ENCODE results near the gene DGKI. TPM values are rescaled to one million over a fixed set of nuclear protein-coding genes. Genes with fewer than 3 reads are reported as not detected.

The DGKI gene
- under 1 TPM; 0.09 to 0.12 TPM for polyA plus RNA-seq

DNA sequence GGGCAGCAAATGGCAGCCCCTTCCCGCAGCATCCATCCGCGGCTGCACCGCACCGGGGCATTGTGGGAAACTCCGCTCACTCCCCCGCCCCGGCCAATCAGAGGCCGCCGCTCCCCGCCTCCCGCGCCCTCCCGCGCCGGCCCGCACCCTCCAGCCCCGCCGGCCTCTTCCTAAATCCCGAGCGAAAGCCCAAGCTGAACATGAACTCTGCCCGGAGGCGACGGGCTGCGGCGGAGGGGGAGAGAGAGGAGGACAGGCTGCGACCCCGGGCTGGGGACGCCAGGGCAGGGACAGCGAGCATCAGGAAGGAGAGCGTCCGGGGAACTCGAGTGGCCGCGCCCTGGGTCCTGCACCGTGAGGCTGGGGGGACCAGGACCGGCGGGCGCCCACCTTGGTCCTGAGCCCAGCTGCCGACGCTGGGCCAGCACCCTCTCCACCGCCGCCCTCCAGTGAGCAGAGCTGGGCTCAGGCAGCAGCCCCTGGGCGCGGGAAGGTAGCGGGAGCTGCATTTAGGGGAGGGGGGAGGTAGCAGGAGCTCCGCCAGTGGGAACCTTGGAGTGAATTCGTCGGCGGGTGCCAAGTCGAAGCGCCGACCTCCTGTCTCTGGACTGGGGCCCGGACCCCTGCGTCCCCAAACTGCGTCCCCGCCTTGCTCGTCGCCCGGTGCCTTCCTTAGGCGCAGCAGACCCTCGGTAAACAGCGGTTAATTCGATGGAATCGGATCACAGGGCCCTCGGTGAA is at the start of gene DGKI:
Gene DGKI (minus strand): TSS at position 148 of the 741 bp plus-strand sequence.
- 5 to 8% methylated on average over 63 to 66 of the region's 66 CpGs for WGBS, 2 donors
- Histone ChIP-seq H3K36me3 (ENCODE audit: control insufficient read depth in 2 of 2, insufficient read depth in 2 of 2, low read length in 1 of 2) (no peaks in the 10 kb centered on the region), H3K27ac (ENCODE audit: low read depth in 2 of 2, low read length in 1 of 2) (no peak within 1 kb of the TSS), H3K4me3 (ENCODE audit: low read depth in 1 of 2, low read length in 2 of 2) (peak within 1 kb of the TSS; percentile 20 to 42), H3K4me1 (ENCODE audit: control insufficient read depth in 2 of 2, insufficient read depth in 2 of 2, low read length in 1 of 2) (peaks cover 0 to 4% of the 10 kb centered on the region in 2 donors), H3K9me3 (ENCODE audit: control insufficient read depth in 2 of 2, insufficient read depth in 1 of 2, low read depth in 1 of 2, low read length in 1 of 2) (no peaks in the 10 kb centered on the region), H3K27me3 (ENCODE audit: control insufficient read depth in 1 of 2, insufficient read depth in 2 of 2, low read length in 2 of 2) (peaks cover 0 to 2% of the 10 kb centered on the region in 2 donors)

GRCh38 chr7:137895301-137896221 is 48.8 kb upstream of the DGKI start:
- peaks cover 14 to 15% of the 10 kb centered on the region in 2 donors for H3K36me3 ChIP-seq (ENCODE audit: control insufficient read depth in 2 of 2, insufficient read depth in 2 of 2, low read length in 1 of 2)
- no peaks in the 10 kb centered on the region for H3K27me3 ChIP-seq (ENCODE audit: control insufficient read depth in 1 of 2, insufficient read depth in 2 of 2, low read length in 2 of 2)
- 68 to 70% methylated on average over 8 of the region's 8 CpGs for WGBS, 2 donors
- no peaks in the 10 kb centered on the region for H3K4me1 ChIP-seq (ENCODE audit: control insufficient read depth in 2 of 2, insufficient read depth in 2 of 2, low read length in 1 of 2)
- no peaks in the 10 kb centered on the region for H3K9me3 ChIP-seq (ENCODE audit: control insufficient read depth in 2 of 2, insufficient read depth in 1 of 2, low read depth in 1 of 2, low read length in 1 of 2)
- no peak overlapping the region for H3K4me3 ChIP-seq (ENCODE audit: low read depth in 1 of 2, low read length in 2 of 2)
- H3K27ac ChIP-seq (ENCODE audit: low read depth in 2 of 2, low read length in 1 of 2), result no peak overlapping the region

DNA sequence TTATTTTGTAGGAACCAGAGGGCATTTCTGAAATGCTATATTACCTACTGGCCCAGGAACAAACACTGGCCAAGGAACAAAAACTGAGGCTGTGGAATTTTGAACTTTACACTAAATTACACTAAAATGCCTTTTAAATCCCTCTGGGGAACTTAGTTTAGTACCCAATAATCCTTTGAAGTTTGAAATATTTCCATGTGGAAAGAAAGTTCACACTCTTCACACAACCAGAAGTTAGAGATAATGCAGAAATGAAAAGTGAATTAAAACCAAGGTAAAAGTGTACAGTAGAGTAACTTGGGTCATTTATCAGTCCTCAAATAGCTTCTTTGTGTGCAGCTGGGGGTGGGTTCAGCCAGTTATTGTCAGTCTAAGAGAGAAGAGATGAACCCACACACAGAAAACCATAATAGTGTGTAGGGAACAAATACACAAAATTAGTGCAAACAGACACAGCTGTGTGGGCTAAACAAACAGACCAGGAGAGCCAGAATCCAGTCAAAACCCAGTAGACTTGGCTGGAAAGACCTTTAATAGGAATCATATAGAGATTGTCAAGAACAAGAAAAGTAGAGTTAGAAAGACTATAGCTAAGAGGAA is 46.5 kb upstream of the DGKI start:
- no peak overlapping the region for H3K4me3 ChIP-seq (ENCODE audit: low read depth in 1 of 2, low read length in 2 of 2)
- H3K4me1 ChIP-seq (ENCODE audit: control insufficient read depth in 2 of 2, insufficient read depth in 2 of 2, low read length in 1 of 2), result no peaks in the 10 kb centered on the region
- no peaks in the 10 kb centered on the region for H3K9me3 ChIP-seq (ENCODE audit: control insufficient read depth in 2 of 2, insufficient read depth in 1 of 2, low read depth in 1 of 2, low read length in 1 of 2)
- no peaks in the 10 kb centered on the region for H3K27me3 ChIP-seq (ENCODE audit: control insufficient read depth in 1 of 2, insufficient read depth in 2 of 2, low read length in 2 of 2)
- H3K27ac ChIP-seq (ENCODE audit: low read depth in 2 of 2, low read length in 1 of 2), result no peak overlapping the region
- peaks cover 10 to 15% of the 10 kb centered on the region in 2 donors for H3K36me3 ChIP-seq (ENCODE audit: control insufficient read depth in 2 of 2, insufficient read depth in 2 of 2, low read length in 1 of 2)

- 79 to 85% methylated on average over 4 of the region's 4 CpGs for WGBS, 2 donors
- H3K27me3 ChIP-seq (ENCODE audit: control insufficient read depth in 1 of 2, insufficient read depth in 2 of 2, low read length in 2 of 2), result no peaks in the 10 kb centered on the region
- no peaks in the 10 kb centered on the region for H3K9me3 ChIP-seq (ENCODE audit: control insufficient read depth in 2 of 2, insufficient read depth in 1 of 2, low read depth in 1 of 2, low read length in 1 of 2)
- H3K4me1 ChIP-seq (ENCODE audit: control insufficient read depth in 2 of 2, insufficient read depth in 2 of 2, low read length in 1 of 2), result no peaks in the 10 kb centered on the region
- H3K36me3 ChIP-seq (ENCODE audit: control insufficient read depth in 2 of 2, insufficient read depth in 2 of 2, low read length in 1 of 2), result peaks cover 11 to 15% of the 10 kb centered on the region in 2 donors
- no peak overlapping the region for H3K4me3 ChIP-seq (ENCODE audit: low read depth in 1 of 2, low read length in 2 of 2)
- no peak overlapping the region for H3K27ac ChIP-seq (ENCODE audit: low read depth in 2 of 2, low read length in 1 of 2)
Observed at GRCh38 chr7:137891016-137891655, 44.4 kb upstream of the DGKI start.

- 66 to 72% methylated on average over 3 of the region's 3 CpGs for WGBS, 2 donors
Observed at GRCh38 chr7:137890449-137890921, 43.7 kb upstream of the DGKI start.

GRCh38 chr7:137888241-137888640 is 41.5 kb upstream of the DGKI start:
- WGBS, 2 donors, result 73 to 85% methylated on average over 2 of the region's 2 CpGs
- peaks cover 0 to 8% of the 10 kb centered on the region in 2 donors for H3K36me3 ChIP-seq (ENCODE audit: control insufficient read depth in 2 of 2, insufficient read depth in 2 of 2, low read length in 1 of 2)
- no peak overlapping the region for H3K27ac ChIP-seq (ENCODE audit: low read depth in 2 of 2, low read length in 1 of 2)

More at GRCh38 chr7:137890449-137890921, 43.7 kb upstream of the DGKI start:
- Histone ChIP-seq H3K4me1 (ENCODE audit: control insufficient read depth in 2 of 2, insufficient read depth in 2 of 2, low read length in 1 of 2) (no peaks in the 10 kb centered on the region), H3K27me3 (ENCODE audit: control insufficient read depth in 1 of 2, insufficient read depth in 2 of 2, low read length in 2 of 2) (no peaks in the 10 kb centered on the region), H3K36me3 (ENCODE audit: control insufficient read depth in 2 of 2, insufficient read depth in 2 of 2, low read length in 1 of 2) (peaks cover 8 to 15% of the 10 kb centered on the region in 2 donors), H3K4me3 (ENCODE audit: low read depth in 1 of 2, low read length in 2 of 2) (no peak overlapping the region), H3K9me3 (ENCODE audit: control insufficient read depth in 2 of 2, insufficient read depth in 1 of 2, low read depth in 1 of 2, low read length in 1 of 2) (no peaks in the 10 kb centered on the region), H3K27ac (ENCODE audit: low read depth in 2 of 2, low read length in 1 of 2) (peak overlapping the region in 1 of 2 donors; percentile 10)

GRCh38 chr7:137886746-137887145 is 40.0 kb upstream of the DGKI start:
- H3K27ac ChIP-seq (ENCODE audit: low read depth in 2 of 2, low read length in 1 of 2), result no peak overlapping the region
- WGBS, 2 donors, result 74% methylated on average over 2 of the region's 2 CpGs

More at GRCh38 chr7:137888241-137888640, 41.5 kb upstream of the DGKI start:
- Histone ChIP-seq H3K4me3 (ENCODE audit: low read depth in 1 of 2, low read length in 2 of 2) (no peak overlapping the region), H3K4me1 (ENCODE audit: control insufficient read depth in 2 of 2, insufficient read depth in 2 of 2, low read length in 1 of 2) (no peaks in the 10 kb centered on the region), H3K9me3 (ENCODE audit: control insufficient read depth in 2 of 2, insufficient read depth in 1 of 2, low read depth in 1 of 2, low read length in 1 of 2) (no peaks in the 10 kb centered on the region), H3K27me3 (ENCODE audit: control insufficient read depth in 1 of 2, insufficient read depth in 2 of 2, low read length in 2 of 2) (no peaks in the 10 kb centered on the region)

DNA sequence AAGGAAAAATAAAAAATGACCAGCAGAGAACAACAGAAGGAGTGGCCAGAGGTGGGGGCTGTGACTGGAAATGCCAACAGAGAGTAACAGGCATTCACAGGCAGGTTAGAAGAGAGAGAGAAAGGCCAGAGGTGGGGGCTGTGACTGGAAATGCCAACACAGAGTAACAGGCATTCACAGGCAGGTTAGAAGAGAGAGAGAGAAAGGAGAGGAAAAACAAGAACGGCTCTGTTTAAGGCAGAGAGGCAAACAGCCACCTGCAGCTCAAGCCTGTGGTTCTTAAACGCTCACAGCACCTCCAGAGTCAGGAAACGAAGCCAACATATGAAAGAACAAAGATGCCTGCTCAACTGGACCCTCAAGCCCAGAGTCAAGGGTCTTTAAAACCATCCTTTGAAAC is 39.5 kb upstream of the DGKI start:
- Histone ChIP-seq H3K27ac (ENCODE audit: low read depth in 2 of 2, low read length in 1 of 2) (no peak overlapping the region), H3K4me1 (ENCODE audit: control insufficient read depth in 2 of 2, insufficient read depth in 2 of 2, low read length in 1 of 2) (no peaks in the 10 kb centered on the region), H3K9me3 (ENCODE audit: control insufficient read depth in 2 of 2, insufficient read depth in 1 of 2, low read depth in 1 of 2, low read length in 1 of 2) (no peaks in the 10 kb centered on the region), H3K27me3 (ENCODE audit: control insufficient read depth in 1 of 2, insufficient read depth in 2 of 2, low read length in 2 of 2) (no peaks in the 10 kb centered on the region), H3K4me3 (ENCODE audit: low read depth in 1 of 2, low read length in 2 of 2) (no peak overlapping the region), H3K36me3 (ENCODE audit: control insufficient read depth in 2 of 2, insufficient read depth in 2 of 2, low read length in 1 of 2) (peaks cover 11 to 13% of the 10 kb centered on the region in 2 donors)
- WGBS, 2 donors, result 79 to 82% methylated on average over 3 of the region's 3 CpGs

More at GRCh38 chr7:137886746-137887145, 40.0 kb upstream of the DGKI start:
- H3K4me1 ChIP-seq (ENCODE audit: control insufficient read depth in 2 of 2, insufficient read depth in 2 of 2, low read length in 1 of 2), result no peaks in the 10 kb centered on the region
- no peak overlapping the region for H3K4me3 ChIP-seq (ENCODE audit: low read depth in 1 of 2, low read length in 2 of 2)
- H3K27me3 ChIP-seq (ENCODE audit: control insufficient read depth in 1 of 2, insufficient read depth in 2 of 2, low read length in 2 of 2), result no peaks in the 10 kb centered on the region
- peaks cover 6 to 11% of the 10 kb centered on the region in 2 donors for H3K36me3 ChIP-seq (ENCODE audit: control insufficient read depth in 2 of 2, insufficient read depth in 2 of 2, low read length in 1 of 2)
- no peaks in the 10 kb centered on the region for H3K9me3 ChIP-seq (ENCODE audit: control insufficient read depth in 2 of 2, insufficient read depth in 1 of 2, low read depth in 1 of 2, low read length in 1 of 2)

GRCh38 chr7:137885678-137886077 is 38.9 kb upstream of the DGKI start:
- H3K27ac ChIP-seq (ENCODE audit: low read depth in 2 of 2, low read length in 1 of 2), result peak overlapping the region in 1 of 2 donors; percentile 43
- no peaks in the 10 kb centered on the region for H3K4me1 ChIP-seq (ENCODE audit: control insufficient read depth in 2 of 2, insufficient read depth in 2 of 2, low read length in 1 of 2)
- WGBS, 2 donors, result 74 to 79% methylated on average over 5 of the region's 5 CpGs
- H3K9me3 ChIP-seq (ENCODE audit: control insufficient read depth in 2 of 2, insufficient read depth in 1 of 2, low read depth in 1 of 2, low read length in 1 of 2), result no peaks in the 10 kb centered on the region
- H3K27me3 ChIP-seq (ENCODE audit: control insufficient read depth in 1 of 2, insufficient read depth in 2 of 2, low read length in 2 of 2), result no peaks in the 10 kb centered on the region
- peaks cover 11 to 13% of the 10 kb centered on the region in 2 donors for H3K36me3 ChIP-seq (ENCODE audit: control insufficient read depth in 2 of 2, insufficient read depth in 2 of 2, low read length in 1 of 2)
- no peak overlapping the region for H3K4me3 ChIP-seq (ENCODE audit: low read depth in 1 of 2, low read length in 2 of 2)
